ENCODE results near the gene CDKN1C.

DNA sequence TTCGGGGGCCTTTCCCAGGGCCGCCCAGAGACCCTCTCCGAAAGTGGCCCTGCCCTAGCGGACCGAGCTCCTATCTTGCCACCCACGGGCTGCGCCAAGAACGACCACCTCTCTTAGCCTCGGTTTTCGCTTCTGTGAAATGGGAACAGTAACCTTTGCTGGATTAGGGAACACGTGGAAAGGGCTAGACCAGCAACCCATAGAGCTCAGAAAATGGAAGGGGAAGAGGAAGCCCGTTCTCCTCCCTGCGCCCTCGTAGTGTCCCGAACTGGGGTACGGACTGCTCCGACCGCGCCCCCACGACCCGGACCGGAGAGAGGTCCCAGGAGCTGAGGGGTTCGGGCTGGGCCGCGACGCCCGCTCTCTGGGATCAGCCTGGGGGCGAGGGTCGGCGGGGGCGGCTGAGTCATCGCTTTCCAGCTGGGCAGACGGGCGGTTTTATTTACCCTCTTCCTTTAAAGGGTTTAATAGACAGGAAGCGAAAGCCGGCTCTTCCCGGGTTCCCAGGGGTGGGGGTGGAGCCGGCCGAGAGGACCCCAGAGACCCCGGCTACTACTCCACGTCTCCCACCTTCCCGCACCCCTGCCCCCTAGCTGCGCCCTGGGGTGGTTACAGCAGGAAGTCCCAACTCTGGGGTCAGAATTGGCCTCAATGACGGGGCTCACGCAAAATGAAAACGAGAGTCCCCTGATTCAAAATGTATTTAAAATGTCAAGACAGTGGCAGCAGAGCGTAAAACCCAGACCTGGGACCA lies 44.6 kb upstream of the CDKN1C start:
- TF ChIP-seq, protein P1, sequence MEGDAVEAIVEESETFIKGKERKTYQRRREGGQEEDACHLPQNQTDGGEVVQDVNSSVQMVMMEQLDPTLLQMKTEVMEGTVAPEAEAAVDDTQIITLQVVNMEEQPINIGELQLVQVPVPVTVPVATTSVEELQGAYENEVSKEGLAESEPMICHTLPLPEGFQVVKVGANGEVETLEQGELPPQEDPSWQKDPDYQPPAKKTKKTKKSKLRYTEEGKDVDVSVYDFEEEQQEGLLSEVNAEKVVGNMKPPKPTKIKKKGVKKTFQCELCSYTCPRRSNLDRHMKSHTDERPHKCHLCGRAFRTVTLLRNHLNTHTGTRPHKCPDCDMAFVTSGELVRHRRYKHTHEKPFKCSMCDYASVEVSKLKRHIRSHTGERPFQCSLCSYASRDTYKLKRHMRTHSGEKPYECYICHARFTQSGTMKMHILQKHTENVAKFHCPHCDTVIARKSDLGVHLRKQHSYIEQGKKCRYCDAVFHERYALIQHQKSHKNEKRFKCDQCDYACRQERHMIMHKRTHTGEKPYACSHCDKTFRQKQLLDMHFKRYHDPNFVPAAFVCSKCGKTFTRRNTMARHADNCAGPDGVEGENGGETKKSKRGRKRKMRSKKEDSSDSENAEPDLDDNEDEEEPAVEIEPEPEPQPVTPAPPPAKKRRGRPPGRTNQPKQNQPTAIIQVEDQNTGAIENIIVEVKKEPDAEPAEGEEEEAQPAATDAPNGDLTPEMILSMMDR (IDR thresholded peaks at IDR 0.05; ENCODE audit: poor library complexity, severe bottlenecking): peak; percentile 37
- TF ChIP-seq POLR2AphosphoS5 (IDR thresholded peaks at IDR 0.05): no peak
- no peak for TF ChIP-seq MXI1 (conservative IDR thresholded peaks at IDR 0.05; ENCODE audit: poor library complexity, severe bottlenecking)
- no peak for TF ChIP-seq EP300 (conservative IDR thresholded peaks at IDR 0.05; ENCODE audit: poor library complexity, severe bottlenecking)
- TF ChIP-seq, protein P2, sequence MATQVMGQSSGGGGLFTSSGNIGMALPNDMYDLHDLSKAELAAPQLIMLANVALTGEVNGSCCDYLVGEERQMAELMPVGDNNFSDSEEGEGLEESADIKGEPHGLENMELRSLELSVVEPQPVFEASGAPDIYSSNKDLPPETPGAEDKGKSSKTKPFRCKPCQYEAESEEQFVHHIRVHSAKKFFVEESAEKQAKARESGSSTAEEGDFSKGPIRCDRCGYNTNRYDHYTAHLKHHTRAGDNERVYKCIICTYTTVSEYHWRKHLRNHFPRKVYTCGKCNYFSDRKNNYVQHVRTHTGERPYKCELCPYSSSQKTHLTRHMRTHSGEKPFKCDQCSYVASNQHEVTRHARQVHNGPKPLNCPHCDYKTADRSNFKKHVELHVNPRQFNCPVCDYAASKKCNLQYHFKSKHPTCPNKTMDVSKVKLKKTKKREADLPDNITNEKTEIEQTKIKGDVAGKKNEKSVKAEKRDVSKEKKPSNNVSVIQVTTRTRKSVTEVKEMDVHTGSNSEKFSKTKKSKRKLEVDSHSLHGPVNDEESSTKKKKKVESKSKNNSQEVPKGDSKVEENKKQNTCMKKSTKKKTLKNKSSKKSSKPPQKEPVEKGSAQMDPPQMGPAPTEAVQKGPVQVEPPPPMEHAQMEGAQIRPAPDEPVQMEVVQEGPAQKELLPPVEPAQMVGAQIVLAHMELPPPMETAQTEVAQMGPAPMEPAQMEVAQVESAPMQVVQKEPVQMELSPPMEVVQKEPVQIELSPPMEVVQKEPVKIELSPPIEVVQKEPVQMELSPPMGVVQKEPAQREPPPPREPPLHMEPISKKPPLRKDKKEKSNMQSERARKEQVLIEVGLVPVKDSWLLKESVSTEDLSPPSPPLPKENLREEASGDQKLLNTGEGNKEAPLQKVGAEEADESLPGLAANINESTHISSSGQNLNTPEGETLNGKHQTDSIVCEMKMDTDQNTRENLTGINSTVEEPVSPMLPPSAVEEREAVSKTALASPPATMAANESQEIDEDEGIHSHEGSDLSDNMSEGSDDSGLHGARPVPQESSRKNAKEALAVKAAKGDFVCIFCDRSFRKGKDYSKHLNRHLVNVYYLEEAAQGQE (IDR thresholded peaks at IDR 0.05; ENCODE audit: borderline replicate concordance): no peak
- no peak for TF ChIP-seq SMC3 (conservative IDR thresholded peaks at IDR 0.05; ENCODE audit: poor library complexity)
- TF ChIP-seq TAF1 (IDR thresholded peaks at IDR 0.05; ENCODE audit: low read depth): no peak
- no peak for TF ChIP-seq EZH2 (IDR thresholded peaks at IDR 0.05; ENCODE audit: borderline replicate concordance, insufficient read depth, low read length, poor library complexity, severe bottlenecking)

All from neural cell (in vitro differentiated cells).